Measurements from ENCODE around the gene TNIK. TPM values are rescaled to one million over a fixed set of nuclear protein-coding genes. Genes with fewer than 3 reads are reported as not detected.

Gene TNIK
- total RNA-seq, 1 donor: 7.3 TPM

- peak in 2 of 3 donors; percentile 27 to 39 for DNase-seq (ENCODE audit: low read depth in 2 of 3, low spot score in 2 of 3)
These were observed 10.6 kb upstream of the TNIK start for GRCh38 chr3:171470714-171471227.

- no peak for DNase-seq (ENCODE audit: low read depth in 2 of 3, low spot score in 2 of 3)
These were observed 9.2 kb upstream of the TNIK start for GRCh38 chr3:171469376-171469775.

GRCh38 chr3:171468296-171468906 lies 8.2 kb upstream of the TNIK start:
- DNase-seq (ENCODE audit: low read depth in 2 of 3, low spot score in 2 of 3): no peak

- DNase-seq (ENCODE audit: low read depth in 2 of 3, low spot score in 2 of 3): no peak
These were observed 5.6 kb upstream of the TNIK start for GRCh38 chr3:171465763-171466162.

GRCh38 chr3:171464462-171464861 lies 4.3 kb upstream of the TNIK start:
- no peak for DNase-seq (ENCODE audit: low read depth in 2 of 3, low spot score in 2 of 3)

- DNase-seq (ENCODE audit: low read depth in 2 of 3, low spot score in 2 of 3): peak in 1 of 3 donors; percentile 9
These were observed 2.0 kb upstream of the TNIK start for GRCh38 chr3:171462224-171462623.

GRCh38 chr3:171461525-171461917 lies 1.3 kb upstream of the TNIK start:
- no peak for DNase-seq (ENCODE audit: low read depth in 2 of 3, low spot score in 2 of 3)

GRCh38 chr3:171460725-171461524 lies 720 bp upstream of the TNIK start:
- peak in 2 of 3 donors; percentile 33 to 36 for DNase-seq (ENCODE audit: low read depth in 2 of 3, low spot score in 2 of 3)

GRCh38 chr3:171459137-171459941 lies 866 bp downstream of the TNIK start:
- DNase-seq (ENCODE audit: low read depth in 2 of 3, low spot score in 2 of 3): peak; percentile 47 to 50 (median 50)

GRCh38 chr3:171458864-171459136 lies 1.4 kb downstream of the TNIK start:
- no peak for DNase-seq (ENCODE audit: low read depth in 2 of 3, low spot score in 2 of 3)

GRCh38 chr3:171458071-171458863 lies 1.9 kb downstream of the TNIK start:
- DNase-seq (ENCODE audit: low read depth in 2 of 3, low spot score in 2 of 3): peak in 2 of 3 donors; percentile 30 to 51

- DNase-seq (ENCODE audit: low read depth in 2 of 3, low spot score in 2 of 3): no peak
These were observed 2.6 kb downstream of the TNIK start for GRCh38 chr3:171457607-171458061.

GRCh38 chr3:171456765-171457606 lies 3.2 kb downstream of the TNIK start:
- DNase-seq (ENCODE audit: low read depth in 2 of 3, low spot score in 2 of 3): no peak

GRCh38 chr3:171455603-171456550 lies 4.3 kb downstream of the TNIK start:
- DNase-seq (ENCODE audit: low read depth in 2 of 3, low spot score in 2 of 3): no peak

- no peak for DNase-seq (ENCODE audit: low read depth in 2 of 3, low spot score in 2 of 3)
These were observed 6.2 kb downstream of the TNIK start for GRCh38 chr3:171454041-171454440.

GRCh38 chr3:171453180-171453886 lies 6.9 kb downstream of the TNIK start:
- DNase-seq (ENCODE audit: low read depth in 2 of 3, low spot score in 2 of 3): peak in 1 of 3 donors; percentile 39

GRCh38 chr3:171452328-171452727 lies 7.9 kb downstream of the TNIK start:
- DNase-seq (ENCODE audit: low read depth in 2 of 3, low spot score in 2 of 3): no peak

- no peak for DNase-seq (ENCODE audit: low read depth in 2 of 3, low spot score in 2 of 3)
These were observed 8.3 kb downstream of the TNIK start for GRCh38 chr3:171451915-171452314.
